GM12878 (cell line): Measurements from ENCODE around the gene DAPK3. TPM values are rescaled to one million over a fixed set of nuclear protein-coding genes. Genes with fewer than 3 reads are reported as not detected.
A peak's percentile ranks its signal among the peaks of the same experiment; 100 is the strongest.

Source experiments
- ATAC-seq: fragments of 200-7000 bp; cut with Tn5 transposase; 3 replicates; pipeline ENCODE4 v1.9.1; 2020; ENCODE audit warnings: mild to moderate bottlenecking, moderate library complexity
- BruUV-seq: library from RNA; stranded (reverse); fragments of 400-500 nt; replicated peaks from 2 replicates; lab custom pipeline; 2021; lab: Mats Ljungman, UMichigan
- CTCF ChIA-PET: fragments of 300-600 bp; sonication (Branson Sonifier 250); formaldehyde crosslinking; extraction: SDS; loops from one replicate; lab custom pipeline; 2021; ENCODE audit warnings: inconsistent platforms; lab: Yijun Ruan, JAX
- POLR2A ChIA-PET: fragments of 350-600 bp; formaldehyde crosslinking; extraction: SDS; loops from one replicate; lab custom pipeline; 2021; ENCODE audit warnings: inconsistent platforms; lab: Charles Lee
- RAD21 ChIA-PET: fragments of 300-600 bp; sonication (Branson Sonifier 250); formaldehyde crosslinking; loops from one replicate; lab custom pipeline; 2023; ENCODE audit warnings: antibody characterized with exemption; ENCODE audit not compliant: unreplicated experiment; lab: Charles Lee
- SMC1A ChIA-PET: fragments of 300-600 bp; sonication (Branson Sonifier 250); formaldehyde crosslinking; loops from one replicate; lab custom pipeline; 2023; ENCODE audit not compliant: unreplicated experiment, uncharacterized antibody; lab: Charles Lee
- DNase-seq: peaks from one replicate; pipeline ENCODE4 v3.0.0-alpha.2; 2011; ENCODE audit warnings: low read depth, low spot score
- FAIRE-seq: peaks from 3 replicates; lab custom pipeline; 2011; peaks lifted over from hg19 to GRCh38; lab: Jason Lieb, UNC
- H2AFZ ChIP-seq: 2 replicates; pipeline ENCODE4 v1.6.0; 2011; ENCODE audit warnings: low read depth, low read length, control low read depth; ENCODE audit not compliant: control insufficient read depth
- H3K27ac ChIP-seq: 2 replicates; pipeline ENCODE4 v1.5.1; 2011; ENCODE audit warnings: control low read depth; ENCODE audit not compliant: control insufficient read depth, insufficient read depth
- H3K27me3 ChIP-seq, 2 experiments: replicated peaks in 1 of 2; 2 replicates each; pipeline versions ENCODE4 v1.6.0 to v1.6.1; 2011; ENCODE audit warnings: low read length in 1 of 2; ENCODE audit not compliant: control insufficient read depth in 2 of 2, insufficient read depth in 2 of 2
- H3K36me3 ChIP-seq, 2 experiments: 2 replicates each; pipeline ENCODE4 v1.5.1; 2011; ENCODE audit warnings: low read length in 1 of 2; ENCODE audit not compliant: control insufficient read depth in 2 of 2, insufficient read depth in 2 of 2
- H3K4me1 ChIP-seq: 2 replicates; pipeline ENCODE4 v1.6.1; 2011; ENCODE audit warnings: mild to moderate bottlenecking, low read length, moderate library complexity, mixed read lengths; ENCODE audit not compliant: control insufficient read depth, insufficient read depth
- H3K4me2 ChIP-seq: 2 replicates; pipeline ENCODE4 v1.6.0; 2011; ENCODE audit warnings: control low read depth; ENCODE audit not compliant: control insufficient read depth, insufficient read depth
- H3K4me3 ChIP-seq: fragments of 200-600 bp; sonication (generic); 2 replicates; pipeline ENCODE4 v1.5.1; 2016
- H3K79me2 ChIP-seq: 2 replicates; pipeline ENCODE4 v1.6.0; 2011; ENCODE audit warnings: low read length; ENCODE audit not compliant: control insufficient read depth, insufficient read depth
- H3K9ac ChIP-seq: 2 replicates; pipeline ENCODE4 v1.8.0; 2011; ENCODE audit warnings: low read length, control low read depth, mixed read lengths; ENCODE audit not compliant: control insufficient read depth, insufficient read depth
- H3K9me3 ChIP-seq: replicated peaks from 3 replicates; pipeline ENCODE4 v1.5.1; 2011; ENCODE audit warnings: mild to moderate bottlenecking, low read length; ENCODE audit not compliant: control insufficient read depth, insufficient read depth
- H4K20me1 ChIP-seq: 2 replicates; pipeline ENCODE4 v1.6.0; 2011; ENCODE audit not compliant: control insufficient read depth, insufficient read depth
- KLF5 ChIP-seq: fragments of 450-650 bp; IDR thresholded peaks from 2 replicates; pipeline ENCODE4 v1.6.1; 2014; ENCODE audit warnings: mild to moderate bottlenecking; ENCODE audit not compliant: partially characterized antibody
- MYC ChIP-seq: IDR thresholded peaks from 2 replicates; pipeline ENCODE4 v1.6.1; 2011; ENCODE audit warnings: mild to moderate bottlenecking, low read length, moderate library complexity, inconsistent platforms; ENCODE audit not compliant: insufficient read depth, insufficient replicate concordance, insufficient read length, severe bottlenecking
- RBBP5 ChIP-seq: fragments of 200-600 bp; sonication (generic); conservative IDR thresholded peaks from 2 replicates; pipeline ENCODE4 v1.6.1; 2016
- SIN3A ChIP-seq: IDR thresholded peaks from 2 replicates; pipeline ENCODE4 v1.6.1; 2012; ENCODE audit warnings: low read depth, low read length, improper control_type of control experiment
- SMC3 ChIP-seq: IDR thresholded peaks from 2 replicates; pipeline ENCODE4 v1.6.1; 2011; ENCODE audit warnings: low read length, improper control_type of control experiment, borderline replicate concordance
- ZNF274 ChIP-seq: IDR thresholded peaks from one replicate; pipeline ENCODE4 v1.8.0; 2011; ENCODE audit not compliant: insufficient read length, insufficient read depth
- WGBS: methylation state at CpG from one replicate; pipeline ENCODE4 v1.1.6; 2016; ENCODE audit warnings: low lambda C conversion rate; ENCODE audit not compliant: insufficient replicate concordance, insufficient coverage; ENCODE audit errors: missing lambda C conversion rate; 5-methylcytosine and 5-hydroxymethylcytosine counted together
- in situ Hi-C: fragments of 300-500 bp; cut with MboI; formaldehyde crosslinking; loops from 9 replicates; pipeline ENCODE4 v1.14.3; 2018; ENCODE audit warnings: mixed read lengths
- intact Hi-C: fragments of 100-400 bp; cut with micrococcal nuclease; formaldehyde crosslinking; loops from one replicate; pipeline ENCODE4 v1.14.2; 2022; ENCODE audit not compliant: unreplicated experiment
- polyA plus RNA-seq, 11 experiments: library from polyadenylated mRNA; depleted of rRNA in 4 of 11; unstranded in 6 of 11; stranded (reverse) in 5 of 11; fragments of >200 nt; fragmentation: Nextera tagmentation in 4 of 11; fragmentation: Illumina TruSeq in 1 of 11; extraction: Ambion mirVana in 4 of 11; extraction: Trizol in 1 of 11; gene quantifications; 1 replicate in 1 of 11; 2 replicates in 10 of 11; pipeline versions ENCODE4 v1.2.1 to v1.2.3, GENCODE V29; 2011 to 2016; ENCODE audit warnings: inconsistent platforms in 2 of 11, missing spikeins in 2 of 11, low read depth in 1 of 11
- total RNA-seq, 4 experiments: library from RNA; depleted of rRNA in 3 of 4; stranded (reverse); fragments of >200 nt in 3 of 4; fragmentation: Illumina TruSeq in 1 of 4; extraction: Trizol in 1 of 4; gene quantifications; 2 replicates each; pipeline versions ENCODE4 v1.2.1 to v1.2.3, GENCODE V29; 2013 to 2021

DAPK3 gene
- total and polyA plus RNA-seq, 10 of the 15 experiments (the other 5 are each of a cell fraction or from before 2014, with no cell fraction given): 0.13 to 46.4 (median 24.8) TPM

DNA sequence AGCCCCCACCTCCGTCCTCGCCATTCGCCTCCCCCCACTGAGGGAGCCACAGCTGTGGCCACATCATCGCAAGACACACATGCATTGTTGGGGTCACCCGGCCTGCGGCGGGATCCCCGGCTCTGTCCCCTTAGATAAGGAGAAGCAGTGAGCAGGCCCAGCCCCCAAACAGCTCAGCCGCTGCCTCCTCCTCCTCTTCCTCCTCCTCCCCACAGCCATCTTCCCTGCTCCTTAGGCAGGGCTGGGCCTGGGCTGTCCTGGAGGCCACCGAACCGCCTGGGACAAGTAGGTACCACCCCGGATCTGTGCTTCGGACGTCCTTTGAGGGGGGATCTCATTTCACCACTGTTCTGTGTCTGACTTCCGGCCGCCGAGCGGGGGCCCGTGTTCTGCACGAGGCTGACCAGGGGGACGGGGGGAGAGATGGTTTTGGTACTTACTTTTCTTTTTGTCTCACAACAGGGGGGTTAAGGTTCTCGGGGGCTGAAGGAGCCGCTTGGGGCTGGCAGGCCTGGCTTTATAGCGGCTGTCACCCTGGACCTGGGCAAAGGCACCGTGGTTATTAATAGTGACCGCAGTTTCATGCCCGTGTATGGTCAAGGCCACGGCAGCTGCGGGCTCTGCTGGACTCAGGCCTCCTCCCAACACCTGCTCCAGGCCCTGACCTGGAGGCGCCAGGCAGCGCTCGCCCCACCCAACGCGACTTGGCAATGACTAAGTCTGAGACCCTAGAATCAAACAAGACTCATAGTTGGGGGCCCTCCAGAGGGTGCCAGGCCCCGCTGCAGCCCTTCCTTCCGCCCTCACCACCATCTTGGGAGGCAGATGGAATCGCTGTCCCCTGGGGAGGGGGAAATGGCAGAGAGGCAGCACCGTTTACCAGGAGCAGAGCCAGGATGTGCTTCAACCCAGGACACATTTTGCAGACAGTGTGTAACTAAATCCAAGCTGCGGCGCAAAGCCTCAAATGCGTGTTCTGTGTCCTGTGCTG, 19.7 kb downstream of the DAPK3 start:
- FAIRE-seq (no peak), ATAC-seq (no peak; the same call in 2 of the 3 replicates), DNase-seq (no peak)
- Histone ChIP-seq H4K20me1 (no peaks in the 10 kb centered on the region), H2AFZ (peak overlapping the region; percentile 23; the same call in 1 of the 2 replicates), H3K36me3 (no peaks in the 10 kb centered on the region), H3K9ac (no peak overlapping the region), H3K4me2 (no peak overlapping the region), H3K27me3 (no peaks in the 10 kb centered on the region), H3K9me3 (no peaks in the 10 kb centered on the region), H3K4me1 (no peaks in the 10 kb centered on the region), H3K27ac (no peak overlapping the region), H3K4me3 (no peak overlapping the region), H3K79me2 (no peaks in the 10 kb centered on the region)
- RAD21 ChIA-PET: no interaction called here
- POLR2A ChIA-PET: no interaction called here
- intact Hi-C loops (no loop called here), in situ Hi-C loops (no loop called here)
- CTCF ChIA-PET: no interaction called here
- TF ChIP-seq ZNF274: no peak
- TF ChIP-seq MYC: no peak
- no peak for TF ChIP-seq RBBP5
- TF ChIP-seq SMC3: no peak
- TF ChIP-seq KLF5: no peak
- no peak for TF ChIP-seq SIN3A
- 8% methylated on average over 37 of the region's 41 CpGs for WGBS
- SMC1A ChIA-PET: no interaction called here
- no TSS peak for BruUV-seq
